ENCODE measurements around the gene XG.

DNA sequence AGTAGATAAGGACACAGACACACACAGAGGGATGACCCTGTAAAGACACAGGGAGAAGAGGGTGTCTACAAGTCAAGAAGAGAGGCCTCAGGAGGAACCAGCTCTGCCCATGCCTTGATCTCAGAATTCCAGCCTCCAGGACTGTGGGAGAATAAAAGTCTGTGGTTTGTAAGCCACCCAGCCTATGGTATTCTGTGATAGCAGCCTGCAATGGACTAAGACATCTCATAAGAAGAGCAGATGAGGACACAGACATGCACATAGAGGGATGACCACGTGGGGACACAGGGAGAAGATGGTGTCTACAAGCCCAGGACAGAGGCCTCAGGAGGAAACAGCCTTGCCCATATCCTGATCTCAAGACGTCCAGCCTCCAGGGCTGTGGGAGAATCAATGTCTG lies 9.4 kb downstream of the XG start:
- TF ChIP-seq, protein P1, sequence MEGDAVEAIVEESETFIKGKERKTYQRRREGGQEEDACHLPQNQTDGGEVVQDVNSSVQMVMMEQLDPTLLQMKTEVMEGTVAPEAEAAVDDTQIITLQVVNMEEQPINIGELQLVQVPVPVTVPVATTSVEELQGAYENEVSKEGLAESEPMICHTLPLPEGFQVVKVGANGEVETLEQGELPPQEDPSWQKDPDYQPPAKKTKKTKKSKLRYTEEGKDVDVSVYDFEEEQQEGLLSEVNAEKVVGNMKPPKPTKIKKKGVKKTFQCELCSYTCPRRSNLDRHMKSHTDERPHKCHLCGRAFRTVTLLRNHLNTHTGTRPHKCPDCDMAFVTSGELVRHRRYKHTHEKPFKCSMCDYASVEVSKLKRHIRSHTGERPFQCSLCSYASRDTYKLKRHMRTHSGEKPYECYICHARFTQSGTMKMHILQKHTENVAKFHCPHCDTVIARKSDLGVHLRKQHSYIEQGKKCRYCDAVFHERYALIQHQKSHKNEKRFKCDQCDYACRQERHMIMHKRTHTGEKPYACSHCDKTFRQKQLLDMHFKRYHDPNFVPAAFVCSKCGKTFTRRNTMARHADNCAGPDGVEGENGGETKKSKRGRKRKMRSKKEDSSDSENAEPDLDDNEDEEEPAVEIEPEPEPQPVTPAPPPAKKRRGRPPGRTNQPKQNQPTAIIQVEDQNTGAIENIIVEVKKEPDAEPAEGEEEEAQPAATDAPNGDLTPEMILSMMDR (IDR thresholded peaks at IDR 0.05; ENCODE audit: low read depth, low read length) = no peak
- TF ChIP-seq POLR2A (IDR thresholded peaks at IDR 0.05; ENCODE audit: extremely low read depth, insufficient read length) = no peak
- TF ChIP-seq, protein P2, sequence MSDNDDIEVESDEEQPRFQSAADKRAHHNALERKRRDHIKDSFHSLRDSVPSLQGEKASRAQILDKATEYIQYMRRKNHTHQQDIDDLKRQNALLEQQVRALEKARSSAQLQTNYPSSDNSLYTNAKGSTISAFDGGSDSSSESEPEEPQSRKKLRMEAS (IDR thresholded peaks at IDR 0.05; ENCODE audit: low read depth, low read length) = no peak
